Stimulated activated memory B cell treated with anti-CD40 and anti-IgM and Interleukin-4, amounts not matched to agents 10 μg/mL and 1 μg/mL and 100 μg/mL, for 72 hours (primary cell): ENCODE measurements around the gene NEURL3.
A peak's percentile ranks its signal among the peaks of the same experiment; 100 is the strongest.

Experiments
- ATAC-seq: fragments of 150-1000 bp; cut with Tn5 transposase; 2 replicates; pipeline ENCODE4 v1.10.0; 2021
- H3K27ac Mint-ChIP-seq: one replicate; pipeline ENCODE4 v1.8.0; 2022; ENCODE audit warnings: mild to moderate bottlenecking, mixed read lengths
- H3K27me3 Mint-ChIP-seq: one replicate; pipeline ENCODE4 v1.8.0; 2022; ENCODE audit warnings: mixed read lengths
- H3K36me3 Mint-ChIP-seq: one replicate; pipeline ENCODE4 v1.8.0; 2022; ENCODE audit warnings: mixed read lengths
- H3K4me1 Mint-ChIP-seq: one replicate; pipeline ENCODE4 v1.8.0; 2022; ENCODE audit warnings: mixed read lengths
- H3K4me3 Mint-ChIP-seq: one replicate; pipeline ENCODE4 v1.8.0; 2022; ENCODE audit warnings: mild to moderate bottlenecking, moderate library complexity, mixed read lengths
- H3K9me3 Mint-ChIP-seq: one replicate; pipeline ENCODE4 v1.8.0; 2022; ENCODE audit warnings: mixed read lengths

Gene NEURL3

GRCh38 chr2:96533292-96534073 is 28.3 kb upstream of the NEURL3 start:
- ATAC-seq = no peak
- Mint-ChIP-seq H3K9me3 (no peaks in the 10 kb centered on the region), H3K27me3 (no peaks in the 10 kb centered on the region), H3K4me1 (peaks cover 73% of the 10 kb centered on the region), H3K4me3 (no peak overlapping the region), H3K36me3 (peaks cover 9% of the 10 kb centered on the region), H3K27ac (no peak overlapping the region)

GRCh38 chr2:96532641-96533291 is 27.6 kb upstream of the NEURL3 start:
- no peak for ATAC-seq
- Mint-ChIP-seq H3K4me1 (peaks cover 75% of the 10 kb centered on the region), H3K27ac (peak overlapping the region; percentile 94), H3K9me3 (no peaks in the 10 kb centered on the region), H3K36me3 (peaks cover 6% of the 10 kb centered on the region), H3K4me3 (peak overlapping the region; percentile 80), H3K27me3 (no peaks in the 10 kb centered on the region)

GRCh38 chr2:96531872-96532505 is 26.8 kb upstream of the NEURL3 start:
- Mint-ChIP-seq H3K4me3 (peak overlapping the region; percentile 80), H3K27ac (peak overlapping the region; percentile 94), H3K4me1 (peaks cover 79% of the 10 kb centered on the region), H3K27me3 (no peaks in the 10 kb centered on the region), H3K9me3 (no peaks in the 10 kb centered on the region), H3K36me3 (no peaks in the 10 kb centered on the region)
- ATAC-seq = peak; percentile 42

- ATAC-seq = no peak
- no peaks in the 10 kb centered on the region for H3K27me3 Mint-ChIP-seq
- H3K27ac Mint-ChIP-seq = peak overlapping the region; percentile 94
- peak overlapping the region; percentile 80 for H3K4me3 Mint-ChIP-seq
- H3K4me1 Mint-ChIP-seq = peaks cover 84% of the 10 kb centered on the region
- no peaks in the 10 kb centered on the region for H3K36me3 Mint-ChIP-seq
- H3K9me3 Mint-ChIP-seq = no peaks in the 10 kb centered on the region
These were observed 26.2 kb upstream of the NEURL3 start for GRCh38 chr2:96531366-96531765.

- Mint-ChIP-seq H3K27ac (peak overlapping the region; percentile 94), H3K27me3 (no peaks in the 10 kb centered on the region), H3K36me3 (no peaks in the 10 kb centered on the region), H3K4me1 (peaks cover 84% of the 10 kb centered on the region), H3K4me3 (peak overlapping the region; percentile 80), H3K9me3 (no peaks in the 10 kb centered on the region)
- no peak for ATAC-seq
These were observed 25.6 kb upstream of the NEURL3 start for GRCh38 chr2:96530474-96531357.

- H3K36me3 Mint-ChIP-seq = no peaks in the 10 kb centered on the region
- peaks cover 83% of the 10 kb centered on the region for H3K4me1 Mint-ChIP-seq
- H3K4me3 Mint-ChIP-seq = no peak overlapping the region
- peak overlapping the region; percentile 94 for H3K27ac Mint-ChIP-seq
- H3K27me3 Mint-ChIP-seq = no peaks in the 10 kb centered on the region
- no peak for ATAC-seq
- H3K9me3 Mint-ChIP-seq = no peaks in the 10 kb centered on the region
These were observed 24.9 kb upstream of the NEURL3 start for GRCh38 chr2:96530144-96530430.

- no peak overlapping the region for H3K4me3 Mint-ChIP-seq
- H3K36me3 Mint-ChIP-seq = no peaks in the 10 kb centered on the region
- H3K27me3 Mint-ChIP-seq = no peaks in the 10 kb centered on the region
- H3K27ac Mint-ChIP-seq = peak overlapping the region; percentile 94
- ATAC-seq = no peak
- H3K9me3 Mint-ChIP-seq = no peaks in the 10 kb centered on the region
- peaks cover 89% of the 10 kb centered on the region for H3K4me1 Mint-ChIP-seq
These were observed 24.4 kb upstream of the NEURL3 start for GRCh38 chr2:96529376-96530143.

GRCh38 chr2:96528700-96529375 is 23.7 kb upstream of the NEURL3 start:
- Mint-ChIP-seq H3K27ac (peak overlapping the region; percentile 94), H3K4me1 (peaks cover 96% of the 10 kb centered on the region), H3K27me3 (peaks cover under 1% of the 10 kb centered on the region), H3K9me3 (no peaks in the 10 kb centered on the region), H3K4me3 (peak overlapping the region; percentile 76), H3K36me3 (no peaks in the 10 kb centered on the region)
- no peak for ATAC-seq

- H3K4me1 Mint-ChIP-seq = peaks cover 96% of the 10 kb centered on the region
- H3K27ac Mint-ChIP-seq = peak overlapping the region; percentile 94
- H3K4me3 Mint-ChIP-seq = peak overlapping the region; percentile 76
These were observed 23.0 kb upstream of the NEURL3 start for GRCh38 chr2:96528006-96528699.

GRCh38 chr2:96527286-96528005 is 22.3 kb upstream of the NEURL3 start:
- H3K27ac Mint-ChIP-seq = peak overlapping the region; percentile 94
- peaks cover 96% of the 10 kb centered on the region for H3K4me1 Mint-ChIP-seq
- H3K27me3 Mint-ChIP-seq = peaks cover 14% of the 10 kb centered on the region
- peak overlapping the region; percentile 76 for H3K4me3 Mint-ChIP-seq
- peak; percentile 59 for ATAC-seq
- no peaks in the 10 kb centered on the region for H3K36me3 Mint-ChIP-seq
- no peaks in the 10 kb centered on the region for H3K9me3 Mint-ChIP-seq

More at GRCh38 chr2:96528006-96528699, 23.0 kb upstream of the NEURL3 start:
- ATAC-seq = peak; percentile 72
- Mint-ChIP-seq H3K27me3 (peaks cover 7% of the 10 kb centered on the region), H3K36me3 (no peaks in the 10 kb centered on the region), H3K9me3 (no peaks in the 10 kb centered on the region)

GRCh38 chr2:96526615-96527285 is 21.6 kb upstream of the NEURL3 start:
- Mint-ChIP-seq H3K4me3 (peak overlapping the region; percentile 61), H3K36me3 (no peaks in the 10 kb centered on the region), H3K4me1 (peaks cover 90% of the 10 kb centered on the region), H3K27ac (peak overlapping the region; percentile 94), H3K9me3 (no peaks in the 10 kb centered on the region), H3K27me3 (peaks cover 17% of the 10 kb centered on the region)
- no peak for ATAC-seq

- Mint-ChIP-seq H3K27ac (peak overlapping the region; percentile 94), H3K4me3 (peak overlapping the region; percentile 61), H3K36me3 (no peaks in the 10 kb centered on the region), H3K4me1 (peaks cover 84% of the 10 kb centered on the region), H3K27me3 (peaks cover 17% of the 10 kb centered on the region), H3K9me3 (no peaks in the 10 kb centered on the region)
- no peak for ATAC-seq
These were observed 21.0 kb upstream of the NEURL3 start for GRCh38 chr2:96526101-96526591.

GRCh38 chr2:96525211-96525507 is 20.0 kb upstream of the NEURL3 start:
- Mint-ChIP-seq H3K4me1 (peaks cover 74% of the 10 kb centered on the region), H3K27ac (peak overlapping the region; percentile 65), H3K4me3 (no peak overlapping the region), H3K27me3 (peaks cover 17% of the 10 kb centered on the region), H3K36me3 (no peaks in the 10 kb centered on the region), H3K9me3 (no peaks in the 10 kb centered on the region)
- no peak for ATAC-seq
